Right atrium auricular region (tissue), 2 donors: ENCODE data around the gene SPARCL1. TPM values are rescaled to one million over a fixed set of nuclear protein-coding genes. Genes with fewer than 3 reads are reported as not detected.

Experiments
- DNase-seq: peaks from one replicate; pipeline ENCODE4 v3.0.0-alpha.2; 2019; ENCODE audit warnings: low spot score
- H3K27ac ChIP-seq, 2 donors: fragments of 200-600 bp; sonication (generic); 1 replicate in 1 of 2; 2 replicates in 1 of 2; pipeline ENCODE4 v1.5.1; 2016 to 2019
- H3K27me3 ChIP-seq, 2 donors: fragments of 200-600 bp; sonication (generic); one replicate each; pipeline versions ENCODE4 v1.5.1 to v1.6.0; 2017 to 2019
- H3K36me3 ChIP-seq: fragments of 200-600 bp; sonication (generic); one replicate; pipeline ENCODE4 v1.5.1; 2016
- H3K4me1 ChIP-seq, 2 donors: fragments of 200-600 bp; sonication (generic); one replicate each; pipeline versions ENCODE4 v1.5.1 to v1.6.0; 2017 to 2019
- H3K4me3 ChIP-seq, 2 donors: fragments of 200-600 bp; sonication (generic); 1 replicate in 1 of 2; 2 replicates in 1 of 2; pipeline ENCODE4 v1.5.1; 2017 to 2019; ENCODE audit warnings: mild to moderate bottlenecking in 1 of 2, moderate library complexity in 1 of 2
- H3K9me3 ChIP-seq, 2 donors: fragments of 200-600 bp; sonication (generic); one replicate each; pipeline ENCODE4 v1.5.1; 2019
- total RNA-seq, 2 donors: library from RNA; depleted of rRNA; stranded (reverse); fragments of >200 nt; gene quantifications; one replicate each; pipeline ENCODE4 v1.1.0, GENCODE V29; 2016
- TF ChIP-seq, protein P1 (sequence below), 2 donors: fragments of 200-600 bp; sonication (generic); IDR thresholded peaks; one replicate each; pipeline ENCODE4 v1.5.1; 2019; ENCODE audit warnings: antibody characterized with exemption in 2 of 2

Gene SPARCL1
- total RNA-seq, 2 donors from 2014 or later = 501 to 627 TPM

DNA sequence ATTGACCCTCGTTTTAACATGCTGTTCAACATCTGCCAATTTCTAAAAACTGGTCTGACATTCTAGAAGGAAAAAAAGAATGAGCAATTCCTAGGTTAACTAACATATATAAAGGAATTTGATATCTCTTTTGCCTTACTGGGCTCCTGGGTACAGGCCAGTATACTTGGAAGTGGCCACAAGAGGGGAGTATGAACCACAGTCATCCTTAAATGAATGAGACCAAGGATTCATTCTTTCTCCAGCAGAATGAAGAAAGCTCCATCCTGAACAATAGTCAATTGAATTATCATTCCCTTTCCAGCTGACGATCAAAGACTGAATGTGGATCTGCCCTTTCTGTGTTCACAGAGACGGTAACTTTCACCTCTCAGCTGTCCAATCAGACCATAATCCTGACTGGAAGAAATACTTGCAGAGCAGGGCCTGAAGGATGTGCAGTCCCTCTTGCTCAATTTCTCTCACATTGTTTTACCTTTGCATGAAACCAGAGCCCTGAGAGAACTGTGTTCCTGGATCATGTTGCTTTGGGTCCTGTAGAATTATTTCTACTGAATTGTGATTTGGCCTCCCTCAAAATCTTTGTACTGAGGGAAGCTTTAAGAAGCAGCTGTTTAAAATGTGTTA is 14.8 kb upstream of the SPARCL1 start:
- TF ChIP-seq, protein P1, sequence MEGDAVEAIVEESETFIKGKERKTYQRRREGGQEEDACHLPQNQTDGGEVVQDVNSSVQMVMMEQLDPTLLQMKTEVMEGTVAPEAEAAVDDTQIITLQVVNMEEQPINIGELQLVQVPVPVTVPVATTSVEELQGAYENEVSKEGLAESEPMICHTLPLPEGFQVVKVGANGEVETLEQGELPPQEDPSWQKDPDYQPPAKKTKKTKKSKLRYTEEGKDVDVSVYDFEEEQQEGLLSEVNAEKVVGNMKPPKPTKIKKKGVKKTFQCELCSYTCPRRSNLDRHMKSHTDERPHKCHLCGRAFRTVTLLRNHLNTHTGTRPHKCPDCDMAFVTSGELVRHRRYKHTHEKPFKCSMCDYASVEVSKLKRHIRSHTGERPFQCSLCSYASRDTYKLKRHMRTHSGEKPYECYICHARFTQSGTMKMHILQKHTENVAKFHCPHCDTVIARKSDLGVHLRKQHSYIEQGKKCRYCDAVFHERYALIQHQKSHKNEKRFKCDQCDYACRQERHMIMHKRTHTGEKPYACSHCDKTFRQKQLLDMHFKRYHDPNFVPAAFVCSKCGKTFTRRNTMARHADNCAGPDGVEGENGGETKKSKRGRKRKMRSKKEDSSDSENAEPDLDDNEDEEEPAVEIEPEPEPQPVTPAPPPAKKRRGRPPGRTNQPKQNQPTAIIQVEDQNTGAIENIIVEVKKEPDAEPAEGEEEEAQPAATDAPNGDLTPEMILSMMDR (IDR thresholded peaks at IDR 0.05) = peak; percentile 34 to 75
- no peak for DNase-seq
- no peaks in the 10 kb centered on the region for H3K27me3 ChIP-seq
- H3K4me1 ChIP-seq = peaks cover 0 to 32% of the 10 kb centered on the region in 2 donors
- H3K27ac ChIP-seq = peak overlapping the region; percentile 74 to 84
- H3K36me3 ChIP-seq = no peaks in the 10 kb centered on the region
- no peaks in the 10 kb centered on the region for H3K9me3 ChIP-seq
- no peak overlapping the region for H3K4me3 ChIP-seq

DNA sequence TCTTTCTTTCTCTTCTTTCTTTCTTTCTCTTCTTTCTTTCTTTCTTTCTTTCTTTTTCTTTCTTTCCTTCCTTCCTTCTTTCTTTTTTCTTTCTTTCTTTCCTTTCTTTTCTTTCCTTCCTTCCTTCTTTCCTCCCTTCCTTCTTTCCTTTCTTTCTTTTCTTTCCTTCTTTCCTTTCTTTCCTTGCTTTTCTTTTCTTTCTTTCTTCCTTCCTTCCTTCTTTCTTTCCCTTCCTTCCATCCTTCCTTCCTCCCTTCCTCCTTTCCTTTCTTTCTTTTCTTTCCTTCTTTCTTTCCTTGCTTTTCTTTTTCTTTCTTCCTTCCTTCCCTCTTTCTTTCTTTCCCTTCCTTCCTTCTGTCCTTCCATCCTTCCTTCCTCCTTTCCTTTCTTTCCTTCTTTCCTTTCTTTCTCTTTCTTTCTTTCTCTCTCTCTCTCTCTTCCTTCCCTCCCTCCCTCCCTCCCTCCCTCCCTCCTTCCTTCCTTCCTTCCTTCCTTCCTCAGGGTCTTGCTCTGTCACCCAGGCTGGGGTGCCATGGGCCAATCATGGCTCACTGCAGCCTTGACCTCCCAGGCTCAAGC is 13.6 kb upstream of the SPARCL1 start:
- H3K27me3 ChIP-seq = no peaks in the 10 kb centered on the region
- H3K9me3 ChIP-seq = no peaks in the 10 kb centered on the region
- DNase-seq = no peak
- no peak overlapping the region for H3K4me3 ChIP-seq
- H3K4me1 ChIP-seq = peaks cover 0 to 32% of the 10 kb centered on the region in 2 donors
- H3K36me3 ChIP-seq = no peaks in the 10 kb centered on the region
- H3K27ac ChIP-seq = peak overlapping the region; percentile 74 to 84
- TF ChIP-seq, protein P1 (IDR thresholded peaks at IDR 0.05) = no peak

DNA sequence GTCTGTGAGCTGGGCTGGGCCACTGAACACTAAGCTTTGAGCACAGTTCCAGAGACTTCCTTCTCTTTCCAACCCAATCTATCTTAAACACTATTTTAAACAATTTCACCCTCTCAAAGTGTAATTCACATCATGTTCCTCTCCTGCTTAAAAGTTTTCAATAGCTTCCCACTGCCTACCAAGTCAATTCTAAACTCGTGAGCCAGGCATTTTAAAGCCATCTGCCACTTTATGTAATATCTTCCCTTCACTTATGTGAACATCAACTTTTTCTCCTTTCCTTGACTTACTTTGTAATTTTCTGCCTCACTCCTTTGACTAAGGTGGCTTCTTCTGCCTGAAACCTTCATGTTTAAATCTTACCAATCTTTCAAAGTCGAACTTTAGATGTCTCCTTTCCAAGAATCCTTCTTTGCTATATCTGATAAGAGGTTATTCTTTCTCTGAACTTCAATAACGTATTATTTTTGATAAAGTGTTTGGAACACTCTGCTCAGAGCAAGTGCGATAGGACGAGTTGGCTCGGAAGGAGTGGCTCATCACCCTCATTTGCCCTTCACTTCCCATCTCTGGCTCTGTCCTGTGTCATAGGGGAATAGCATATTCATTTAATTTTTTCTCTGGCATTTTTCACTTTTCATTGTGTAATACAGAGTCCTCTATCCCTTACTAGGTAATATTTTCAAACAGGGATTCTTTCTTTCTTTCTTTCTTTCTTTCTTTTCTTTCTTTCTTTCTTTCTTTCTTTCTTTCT is 13.0 kb upstream of the SPARCL1 start:
- Histone ChIP-seq H3K27me3 (no peaks in the 10 kb centered on the region), H3K36me3 (no peaks in the 10 kb centered on the region), H3K4me1 (peaks cover 0 to 32% of the 10 kb centered on the region in 2 donors), H3K4me3 (no peak overlapping the region), H3K27ac (peak overlapping the region; percentile 74 to 84), H3K9me3 (no peaks in the 10 kb centered on the region)
- TF ChIP-seq, protein P1 (IDR thresholded peaks at IDR 0.05) = no peak
- DNase-seq = no peak

DNA sequence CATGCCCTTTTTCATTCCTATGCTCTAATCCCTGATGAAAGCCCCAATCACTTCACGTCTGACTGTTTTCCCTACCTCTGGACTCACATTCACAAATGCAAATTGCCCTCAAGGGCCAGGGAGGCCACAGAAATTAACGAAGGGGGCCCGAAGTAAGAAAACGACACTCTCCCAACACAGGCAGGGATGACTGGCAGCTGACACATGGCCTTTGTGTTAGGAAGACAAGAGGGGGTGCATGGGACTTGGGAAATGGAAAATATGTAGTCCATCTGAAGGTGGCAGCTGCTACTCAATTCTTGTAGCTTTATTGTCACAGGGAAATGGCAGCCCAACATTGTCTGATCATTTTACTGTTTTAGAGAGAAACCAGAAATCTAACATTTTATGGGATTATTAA is 12.3 kb upstream of the SPARCL1 start:
- no peak for DNase-seq
- peaks cover 0 to 32% of the 10 kb centered on the region in 2 donors for H3K4me1 ChIP-seq
- H3K4me3 ChIP-seq = no peak overlapping the region
- TF ChIP-seq, protein P1 (IDR thresholded peaks at IDR 0.05) = no peak
- no peaks in the 10 kb centered on the region for H3K27me3 ChIP-seq
- H3K36me3 ChIP-seq = no peaks in the 10 kb centered on the region
- no peaks in the 10 kb centered on the region for H3K9me3 ChIP-seq
- H3K27ac ChIP-seq = peak overlapping the region; percentile 74 to 84

DNA sequence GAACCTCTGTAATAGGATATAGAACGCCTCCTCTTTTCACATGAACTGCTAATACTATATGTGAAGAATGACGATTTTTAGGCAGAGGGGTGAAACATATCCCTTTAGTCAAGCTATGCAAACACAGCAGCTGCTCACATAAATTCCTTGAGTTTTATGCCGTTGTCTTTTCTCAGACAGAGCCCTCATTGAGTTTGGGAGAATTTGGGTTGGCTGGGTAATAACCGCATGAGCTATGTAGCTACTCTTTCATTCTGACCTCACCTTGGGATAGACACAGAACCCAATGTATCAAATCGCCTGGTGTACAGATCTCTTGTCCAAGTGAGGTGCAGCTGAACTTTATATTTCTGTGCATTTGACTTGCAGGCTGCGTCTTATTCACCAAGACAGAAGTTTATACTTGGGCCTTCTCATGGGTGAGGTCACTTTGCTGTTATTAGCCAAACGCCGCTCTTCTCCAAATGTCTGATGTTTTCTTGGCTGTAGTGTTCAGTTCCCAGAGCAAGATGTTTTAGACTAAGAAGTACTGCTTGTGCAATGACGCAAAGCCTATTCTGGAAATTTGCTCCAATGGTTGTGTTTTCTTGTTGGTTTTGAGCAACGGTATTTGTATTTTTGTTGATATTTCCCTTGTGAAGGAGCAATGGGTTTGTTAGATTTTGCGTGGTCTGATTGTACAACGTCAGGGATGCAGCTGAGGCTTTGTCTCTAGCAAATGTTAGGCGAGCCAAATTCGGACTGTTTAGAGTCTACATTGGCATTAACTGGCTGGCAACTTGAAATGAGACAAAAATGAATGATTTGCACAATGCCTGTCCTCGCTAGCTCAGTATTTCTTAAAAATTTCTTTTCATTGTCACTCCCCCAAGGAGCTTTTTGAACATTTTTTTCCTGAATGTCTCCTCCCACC is 11.2 kb upstream of the SPARCL1 start:
- no peak overlapping the region for H3K4me3 ChIP-seq
- no peaks in the 10 kb centered on the region for H3K36me3 ChIP-seq
- DNase-seq = peak; percentile 69
- peaks cover 0 to 32% of the 10 kb centered on the region in 2 donors for H3K4me1 ChIP-seq
- TF ChIP-seq, protein P1 (IDR thresholded peaks at IDR 0.05) = no peak
- H3K27ac ChIP-seq = peak overlapping the region; percentile 74 to 84
- no peaks in the 10 kb centered on the region for H3K9me3 ChIP-seq
- H3K27me3 ChIP-seq = no peaks in the 10 kb centered on the region
